Endodermal cell (in vitro differentiated cells): ENCODE results near the gene COMP. TPM values are rescaled to one million over a fixed set of nuclear protein-coding genes. Genes with fewer than 3 reads are reported as not detected.

Experiments used
- DNase-seq: peaks from one replicate; pipeline ENCODE4 v3.0.0-alpha.2; 2017
- H3K27ac ChIP-seq: 2 replicates; pipeline ENCODE4 v1.5.1; 2013; ENCODE audit warnings: mild to moderate bottlenecking, low read depth, low read length, moderate library complexity
- H3K27me3 ChIP-seq: 2 replicates; pipeline ENCODE4 v1.6.1; 2013; ENCODE audit warnings: mild to moderate bottlenecking, low read length, moderate library complexity; ENCODE audit not compliant: insufficient read depth, control insufficient read depth, poor library complexity, severe bottlenecking
- H3K36me3 ChIP-seq: 2 replicates; pipeline ENCODE4 v1.7.0; 2013; ENCODE audit warnings: mild to moderate bottlenecking, low read length, moderate library complexity; ENCODE audit not compliant: control insufficient read depth, insufficient read depth
- H3K4me1 ChIP-seq: one replicate; pipeline ENCODE4 v1.7.0; 2013; ENCODE audit warnings: low read length; ENCODE audit not compliant: control insufficient read depth, insufficient read depth
- H3K4me3 ChIP-seq: 2 replicates; pipeline ENCODE4 v1.5.1; 2013; ENCODE audit warnings: mild to moderate bottlenecking, low read length, moderate library complexity
- H3K9ac ChIP-seq: 2 replicates; pipeline ENCODE4 v1.6.1; 2013; ENCODE audit warnings: mild to moderate bottlenecking, low read length, moderate library complexity; ENCODE audit not compliant: poor library complexity, severe bottlenecking; ENCODE audit errors: extremely low read depth
- H3K9me3 ChIP-seq: 2 replicates; pipeline ENCODE4 v1.6.1; 2013; ENCODE audit warnings: mild to moderate bottlenecking, low read length, moderate library complexity; ENCODE audit not compliant: control insufficient read depth
- H3K27ac Mint-ChIP-seq: 2 replicates; pipeline ENCODE4 v1.8.0; 2020; ENCODE audit warnings: mixed read lengths
- H3K27me3 Mint-ChIP-seq: 2 replicates; pipeline ENCODE4 v1.8.0; 2021; ENCODE audit warnings: mild to moderate bottlenecking, mixed read lengths; ENCODE audit not compliant: insufficient read depth
- H3K36me3 Mint-ChIP-seq: 2 replicates; pipeline ENCODE4 v1.8.0; 2020; ENCODE audit warnings: low read depth, mixed read lengths
- H3K4me1 Mint-ChIP-seq: 2 replicates; pipeline ENCODE4 v1.8.0; 2020; ENCODE audit warnings: mixed read lengths
- H3K4me3 Mint-ChIP-seq: 2 replicates; pipeline ENCODE4 v1.8.0; 2020; ENCODE audit warnings: mild to moderate bottlenecking, moderate library complexity, mixed read lengths
- H3K9me3 Mint-ChIP-seq: 2 replicates; pipeline ENCODE4 v1.8.0; 2020; ENCODE audit warnings: mild to moderate bottlenecking, mixed read lengths
- WGBS, 2 experiments: methylation state at CpG; one replicate each; pipeline versions ENCODE4 v1.1.5 to v1.1.7; 2013; ENCODE audit warnings: missing lambda C conversion rate in 2 of 2, mixed read lengths in 1 of 2; ENCODE audit not compliant: insufficient coverage in 1 of 2, insufficient read length in 1 of 2; 5-methylcytosine and 5-hydroxymethylcytosine counted together
- total RNA-seq, 2 donors: library from RNA; stranded (reverse); fragmentation: NEBNext Ultra II Directional in 1 of 2; extraction: Animal tissue kit (Norgen Biotek cat#: 25700) in 1 of 2; gene quantifications; 2 replicates in 1 of 2; 3 replicates in 1 of 2; pipeline ENCODE4 v1.2.1, GENCODE V29; 2021
- TF ChIP-seq, protein P1 (sequence below): fragments of 200-600 bp; sonication (generic); conservative IDR thresholded peaks from 2 replicates; pipeline ENCODE4 v1.5.0; 2021; ENCODE audit warnings: antibody characterized with exemption, mild to moderate bottlenecking

The COMP gene
- total RNA-seq, 2 donors from 2014 or later, result not detected

- Histone ChIP-seq H3K27me3 (no peaks in the 10 kb centered on the region), H3K27ac (no peak overlapping the region), H3K4me3 (no peak overlapping the region), H3K9me3 (no peaks in the 10 kb centered on the region), H3K36me3 (no peaks in the 10 kb centered on the region), H3K4me1 (no peaks in the 10 kb centered on the region), H3K9ac (no peak overlapping the region)
- no peaks in the 10 kb centered on the region for H3K9me3 Mint-ChIP-seq
- H3K27me3 Mint-ChIP-seq, result peaks cover 15% of the 10 kb centered on the region
- H3K27ac Mint-ChIP-seq, result no peak overlapping the region
- 81 to 82% methylated on average over 22 to 35 of the region's 35 CpGs for WGBS, 2 experiments
- H3K36me3 Mint-ChIP-seq, result no peaks in the 10 kb centered on the region
- TF ChIP-seq, protein P1, sequence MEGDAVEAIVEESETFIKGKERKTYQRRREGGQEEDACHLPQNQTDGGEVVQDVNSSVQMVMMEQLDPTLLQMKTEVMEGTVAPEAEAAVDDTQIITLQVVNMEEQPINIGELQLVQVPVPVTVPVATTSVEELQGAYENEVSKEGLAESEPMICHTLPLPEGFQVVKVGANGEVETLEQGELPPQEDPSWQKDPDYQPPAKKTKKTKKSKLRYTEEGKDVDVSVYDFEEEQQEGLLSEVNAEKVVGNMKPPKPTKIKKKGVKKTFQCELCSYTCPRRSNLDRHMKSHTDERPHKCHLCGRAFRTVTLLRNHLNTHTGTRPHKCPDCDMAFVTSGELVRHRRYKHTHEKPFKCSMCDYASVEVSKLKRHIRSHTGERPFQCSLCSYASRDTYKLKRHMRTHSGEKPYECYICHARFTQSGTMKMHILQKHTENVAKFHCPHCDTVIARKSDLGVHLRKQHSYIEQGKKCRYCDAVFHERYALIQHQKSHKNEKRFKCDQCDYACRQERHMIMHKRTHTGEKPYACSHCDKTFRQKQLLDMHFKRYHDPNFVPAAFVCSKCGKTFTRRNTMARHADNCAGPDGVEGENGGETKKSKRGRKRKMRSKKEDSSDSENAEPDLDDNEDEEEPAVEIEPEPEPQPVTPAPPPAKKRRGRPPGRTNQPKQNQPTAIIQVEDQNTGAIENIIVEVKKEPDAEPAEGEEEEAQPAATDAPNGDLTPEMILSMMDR, result no peak
- DNase-seq, result no peak
- no peak overlapping the region for H3K4me3 Mint-ChIP-seq
- H3K4me1 Mint-ChIP-seq, result no peaks in the 10 kb centered on the region
These were observed 28.7 kb downstream of the COMP start for GRCh38 chr19:18762125-18763023.

DNA sequence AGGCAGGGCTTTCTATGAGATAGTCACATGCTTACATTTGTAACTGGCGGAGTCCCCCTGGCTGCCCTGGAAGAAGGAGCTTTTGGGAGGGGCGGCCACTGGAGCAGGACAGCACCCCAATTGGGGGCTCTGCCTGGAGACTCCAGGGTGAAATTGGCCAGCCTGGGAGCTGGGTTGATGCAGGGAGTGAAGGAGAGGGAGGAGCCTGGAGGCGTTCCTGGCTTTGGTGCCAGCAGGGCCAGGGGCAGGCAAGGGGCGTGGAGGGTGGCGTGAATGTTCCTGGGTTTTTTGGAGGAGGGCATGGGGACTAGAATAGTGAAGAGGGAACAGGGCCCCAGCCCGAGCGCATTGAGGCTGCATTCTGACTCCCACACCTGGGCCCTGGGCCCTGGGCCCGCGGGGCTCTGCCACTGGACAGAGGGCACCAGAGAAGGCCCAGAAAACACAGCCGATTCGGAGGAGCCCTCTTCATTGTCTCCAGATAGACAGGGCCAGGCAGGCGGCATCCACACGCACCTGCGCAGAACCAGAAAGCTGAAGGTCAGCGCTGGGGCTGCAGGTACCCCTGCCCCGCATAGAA lies 29.5 kb downstream of the COMP start:
- Histone ChIP-seq H3K4me1 (no peaks in the 10 kb centered on the region), H3K36me3 (no peaks in the 10 kb centered on the region), H3K9me3 (no peaks in the 10 kb centered on the region), H3K27ac (no peak overlapping the region), H3K4me3 (no peak overlapping the region), H3K9ac (no peak overlapping the region), H3K27me3 (no peaks in the 10 kb centered on the region)
- TF ChIP-seq, protein P1, result no peak
- Mint-ChIP-seq H3K9me3 (no peaks in the 10 kb centered on the region), H3K4me1 (no peaks in the 10 kb centered on the region), H3K27ac (no peak overlapping the region), H3K4me3 (no peak overlapping the region), H3K36me3 (peaks cover 4% of the 10 kb centered on the region), H3K27me3 (peaks cover 14% of the 10 kb centered on the region)
- no peak for DNase-seq
- WGBS, 2 experiments, result 94 to 96% methylated on average over 8 to 16 of the region's 16 CpGs

- Mint-ChIP-seq H3K27me3 (peaks cover 14% of the 10 kb centered on the region), H3K9me3 (no peaks in the 10 kb centered on the region), H3K4me1 (no peaks in the 10 kb centered on the region), H3K27ac (no peak overlapping the region), H3K36me3 (peaks cover 8% of the 10 kb centered on the region), H3K4me3 (no peak overlapping the region)
- H3K9ac ChIP-seq, result no peak overlapping the region
- H3K36me3 ChIP-seq, result no peaks in the 10 kb centered on the region
- H3K4me3 ChIP-seq, result no peak overlapping the region
- no peaks in the 10 kb centered on the region for H3K9me3 ChIP-seq
- H3K4me1 ChIP-seq, result no peaks in the 10 kb centered on the region
- H3K27ac ChIP-seq, result no peak overlapping the region
- DNase-seq, result no peak
- WGBS, 2 experiments, result 85 to 95% methylated on average over 14 to 27 of the region's 27 CpGs
- no peaks in the 10 kb centered on the region for H3K27me3 ChIP-seq
- TF ChIP-seq, protein P1, result no peak
These were observed 30.4 kb downstream of the COMP start for GRCh38 chr19:18760440-18761383.
